Neural cell (in vitro differentiated cells): ENCODE measurements around the gene FAM20C.

Experiments used
- CTCF ChIP-seq: fragments of 450-650 bp; IDR thresholded peaks from 2 replicates; pipeline ENCODE4 v1.5.1; 2014; ENCODE audit warnings: antibody characterized with exemption, mild to moderate bottlenecking, moderate library complexity; ENCODE audit not compliant: poor library complexity, severe bottlenecking
- EP300 ChIP-seq: fragments of 450-650 bp; conservative IDR thresholded peaks from 2 replicates; pipeline ENCODE4 v1.6.1; 2014; ENCODE audit warnings: antibody characterized with exemption, mild to moderate bottlenecking, moderate library complexity; ENCODE audit not compliant: poor library complexity, severe bottlenecking
- EZH2 ChIP-seq: fragments of 200-600, 300-800 bp; shearing (Covaris generic), sonication (generic); IDR thresholded peaks from 2 replicates; pipeline ENCODE4 v1.6.1; 2014; ENCODE audit warnings: antibody characterized with exemption, low read length, borderline replicate concordance, mild to moderate bottlenecking; ENCODE audit not compliant: insufficient read depth, poor library complexity, severe bottlenecking
- MXI1 ChIP-seq: fragments of 450-650 bp; conservative IDR thresholded peaks from 2 replicates; pipeline ENCODE4 v1.6.1; 2014; ENCODE audit warnings: antibody characterized with exemption, mild to moderate bottlenecking; ENCODE audit not compliant: poor library complexity, severe bottlenecking
- POLR2AphosphoS5 ChIP-seq: IDR thresholded peaks from 2 replicates; pipeline ENCODE4 v1.6.1; 2012
- RAD21 ChIP-seq: fragments of 450-650 bp; conservative IDR thresholded peaks from 2 replicates; pipeline ENCODE4 v1.6.1; 2014; ENCODE audit warnings: antibody characterized with exemption, mild to moderate bottlenecking, moderate library complexity
- REST ChIP-seq: IDR thresholded peaks from 2 replicates; pipeline ENCODE4 v1.6.1; 2012; ENCODE audit warnings: borderline replicate concordance
- SMC3 ChIP-seq: fragments of 450-650 bp; conservative IDR thresholded peaks from 2 replicates; pipeline ENCODE4 v1.6.1; 2014; ENCODE audit warnings: antibody characterized with exemption, mild to moderate bottlenecking, moderate library complexity; ENCODE audit not compliant: poor library complexity
- TAF1 ChIP-seq: IDR thresholded peaks from 2 replicates; pipeline ENCODE4 v1.6.1; 2012; ENCODE audit warnings: low read depth

GRCh38 chr7:152702-153391, 39.5 kb upstream of the FAM20C start:
- TF ChIP-seq CTCF (no peak), EZH2 (no peak), POLR2AphosphoS5 (no peak), REST (no peak), TAF1 (no peak), EP300 (no peak), RAD21 (no peak), SMC3 (no peak), MXI1 (no peak)
